GM12892 (cell line): ENCODE data around the gene ADSS2.
"Not testable (repeated sequence)": the region's sequence is repeated elsewhere in the genome, so short reads cannot be mapped to it uniquely, and the experiment has no call there.

Source experiments
- POLR2AphosphoS5 ChIP-seq: IDR thresholded peaks from 2 replicates; pipeline ENCODE4 v1.6.1; 2011; ENCODE audit warnings: low read depth, low read length, control low read depth
- TAF1 ChIP-seq: IDR thresholded peaks from 2 replicates; pipeline ENCODE4 v1.6.1; 2011; ENCODE audit warnings: low read depth, mild to moderate bottlenecking, control low read depth, low read length, borderline replicate concordance

DNA sequence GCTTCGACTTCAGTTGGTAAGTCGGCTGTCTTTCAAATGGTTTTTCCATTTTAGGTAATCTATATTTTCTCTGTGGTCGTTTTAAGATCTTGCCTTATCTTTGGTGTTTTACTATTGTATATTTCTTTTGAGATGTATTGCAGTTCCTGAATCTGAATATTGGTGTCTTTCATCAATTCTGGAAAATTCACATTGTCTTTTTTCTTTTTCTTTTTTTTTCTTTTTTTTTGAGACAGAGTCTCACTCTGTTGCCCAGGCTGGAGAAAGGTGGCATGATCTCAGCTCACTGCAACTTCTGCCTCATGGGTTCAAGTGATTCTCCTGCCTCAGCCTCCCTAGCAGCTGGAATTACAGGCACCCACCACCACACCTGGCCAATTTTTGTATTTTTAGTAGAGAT is 33.3 kb upstream of the ADSS2 start:
- not testable (repeated sequence) for TF ChIP-seq POLR2AphosphoS5, TAF1
